Mucosa of gallbladder (tissue), 1 donor: ENCODE results near the gene COX5A. TPM values are rescaled to one million over a fixed set of nuclear protein-coding genes. Genes with fewer than 3 reads are reported as not detected.

Source experiments
- DNase-seq: peaks from one replicate; pipeline ENCODE4 v3.0.0-alpha.2; 2020; ENCODE audit warnings: low spot score
- total RNA-seq: library from RNA; stranded (reverse); gene quantifications from one replicate; pipeline ENCODE4 v1.2.1, GENCODE V29; 2021
- donor health status: DM: no; HTN: no; CAD: no.

Gene COX5A
- total RNA-seq, 1 donor from 2014 or later = 165 TPM

DNA sequence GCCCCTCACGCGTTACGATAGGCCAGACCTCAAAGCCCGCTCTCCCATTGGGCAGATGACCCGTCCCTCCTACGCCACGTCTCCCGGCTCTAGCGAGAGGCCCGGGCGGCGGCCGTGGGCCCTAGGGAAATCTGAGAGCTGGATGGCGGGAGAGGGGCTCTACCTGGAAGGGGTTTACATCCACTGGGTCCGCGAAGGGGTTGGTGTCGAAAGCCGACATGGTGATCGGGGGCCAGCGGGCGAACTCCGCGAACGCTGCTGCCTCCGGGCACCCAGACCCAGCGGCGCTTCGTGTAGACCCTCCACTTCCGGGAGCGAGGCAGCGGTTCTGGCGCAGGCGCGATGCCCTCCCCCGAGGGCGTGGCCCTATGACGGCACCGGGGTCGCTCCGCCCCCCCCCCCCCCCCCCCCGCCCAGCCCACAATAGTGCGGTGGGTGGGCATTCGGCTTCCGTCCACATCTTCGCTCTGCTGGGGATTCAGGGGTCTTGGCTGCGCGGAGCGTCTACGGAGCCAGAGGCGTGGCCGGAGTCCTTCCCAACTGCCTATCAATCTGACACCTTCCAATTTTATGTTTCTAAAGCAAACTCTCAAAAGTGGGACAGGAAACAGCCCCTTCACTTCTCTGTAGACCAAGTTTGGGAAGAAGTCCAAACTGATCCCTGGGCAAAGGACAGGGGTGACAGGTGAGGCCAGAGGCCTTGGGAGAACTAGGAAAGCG is 64.7 kb downstream of the COX5A start, which contains the start of gene SCAMP2:
Gene SCAMP2 (minus strand): TSS at position 330 of the 720 bp plus-strand sequence. CDS start 110 bp downstream, at position 220.
- peak; percentile 93 for DNase-seq

DNA sequence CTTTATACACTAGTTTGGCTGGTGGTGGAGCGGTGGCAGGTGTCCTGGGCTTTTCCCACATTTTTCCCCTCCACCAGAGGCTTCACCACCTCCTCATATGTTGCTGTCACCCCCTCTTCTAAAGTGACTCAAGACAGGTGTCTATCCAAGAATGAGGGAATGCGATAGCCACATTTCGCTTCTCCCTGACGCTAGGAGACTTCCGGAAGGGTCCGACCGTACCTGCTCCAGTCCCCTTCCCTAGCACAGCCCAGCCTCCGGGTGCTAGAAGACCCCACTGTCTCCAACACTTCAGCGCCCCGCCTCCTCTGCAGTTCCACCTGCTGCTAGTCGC is 65.2 kb downstream of the COX5A start:
- DNase-seq = no peak

DNA sequence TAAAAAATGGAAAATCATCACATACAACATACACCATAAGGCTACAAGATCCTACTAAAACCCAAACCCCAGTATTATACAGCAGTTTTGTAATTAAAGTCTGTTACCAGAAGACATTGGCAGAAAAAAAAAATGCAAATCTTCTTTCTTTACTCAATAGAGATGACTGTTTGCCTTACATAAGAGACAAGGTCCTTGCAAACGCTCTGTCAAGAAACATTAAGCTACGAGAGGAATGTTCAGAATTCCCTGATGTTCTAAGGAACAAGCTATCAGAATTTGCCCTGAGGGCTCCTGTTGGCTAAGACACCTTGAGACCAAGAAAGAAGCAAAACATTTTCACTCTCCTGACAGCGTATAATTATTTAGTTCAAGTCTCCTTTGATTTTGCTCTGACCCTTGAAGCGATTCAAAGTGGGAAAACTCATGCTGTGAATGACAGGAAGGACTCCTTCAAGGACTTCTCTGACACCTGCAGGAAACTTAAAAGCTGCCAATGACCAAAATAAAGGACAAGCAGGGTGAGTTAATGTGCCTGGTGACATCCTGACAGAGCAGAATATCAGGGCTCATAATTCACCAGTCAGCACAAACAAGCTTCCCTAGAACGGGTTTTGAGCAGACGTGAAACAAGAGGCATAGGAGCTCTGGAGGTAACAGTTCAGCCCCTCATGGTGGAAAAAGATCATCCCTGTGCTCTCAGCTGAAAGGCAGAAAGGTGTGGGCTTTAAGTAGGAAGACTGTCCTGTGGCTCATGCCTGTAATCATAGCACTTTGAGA is 67.2 kb downstream of the COX5A start:
- no peak for DNase-seq

Other genes with a start within 250 kb of the COX5A start
- gene EDC3, start 242.0 kb downstream of the COX5A start, total RNA-seq = 35.9 TPM
- gene CYP1A1, start 212.5 kb downstream of the COX5A start, total RNA-seq = 13.8 TPM
- 0.14 TPM for gene CYP1A2, start 189.2 kb downstream of the COX5A start, total RNA-seq
- 74.2 TPM for gene CSK, start 156.0 kb downstream of the COX5A start, total RNA-seq
- not detected for gene LMAN1L, start 125.2 kb downstream of the COX5A start, total RNA-seq
- gene CPLX3, start 111.4 kb downstream of the COX5A start, total RNA-seq = not detected
- gene ULK3, start 94.9 kb downstream of the COX5A start, total RNA-seq = 42.1 TPM
- 110 TPM for gene SCAMP2, start 64.7 kb downstream of the COX5A start, total RNA-seq
- gene MPI, start 48.0 kb downstream of the COX5A start, total RNA-seq = 46.0 TPM
- 80.4 TPM for gene FAM219B, start 31.2 kb downstream of the COX5A start, total RNA-seq
- 24.1 TPM for gene RPP25, start 18.7 kb upstream of the COX5A start, total RNA-seq
- 57.2 TPM for gene SCAMP5, start 57.5 kb upstream of the COX5A start, total RNA-seq
- gene PPCDC, start 85.5 kb upstream of the COX5A start, total RNA-seq = 17.3 TPM